IMR-90 (cell line): ENCODE data around the gene MTPN. TPM values are rescaled to one million over a fixed set of nuclear protein-coding genes. Genes with fewer than 3 reads are reported as not detected.

Source experiments
- ATAC-seq: fragments of 200-7000 bp; cut with Tn5 transposase; 2 replicates; pipeline ENCODE4 v1.9.1; 2020; ENCODE audit warnings: low read depth, mild to moderate bottlenecking, moderate library complexity
- BruUV-seq: library from RNA; stranded (reverse); fragments of 400-500 nt; replicated peaks from 2 replicates; lab custom pipeline; 2021; lab: Mats Ljungman, UMichigan
- CTCF ChIA-PET: fragments of 300-600 bp; formaldehyde crosslinking; extraction: SDS; loops from one replicate; lab custom pipeline; 2021; ENCODE audit warnings: antibody characterized with exemption; lab: Yijun Ruan, JAX
- POLR2A ChIA-PET: fragments of 300-600 bp; sonication (Branson Sonifier 250); formaldehyde crosslinking; loops from one replicate; lab custom pipeline; 2022; ENCODE audit warnings: antibody characterized with exemption; ENCODE audit not compliant: unreplicated experiment; lab: Charles Lee
- DNase-seq: peaks from one replicate; pipeline ENCODE4 v3.0.0; 2013
- H2AFZ ChIP-seq: replicated peaks from 2 replicates; pipeline ENCODE3; 2013; ENCODE audit warnings: low read length, mild to moderate bottlenecking; ENCODE audit not compliant: poor library complexity
- H2AK5ac ChIP-seq: 2 replicates; pipeline ENCODE4 v1.6.1; 2013; ENCODE audit warnings: low read depth, low read length, inconsistent platforms
- H2AK9ac ChIP-seq: replicated peaks from 2 replicates; pipeline ENCODE3; 2013; ENCODE audit warnings: mild to moderate bottlenecking, low read depth, low read length, moderate library complexity; ENCODE audit not compliant: poor library complexity
- H2BK120ac ChIP-seq: 2 replicates; pipeline ENCODE4 v1.6.1; 2013; ENCODE audit warnings: low read depth, low read length, inconsistent platforms
- H2BK15ac ChIP-seq: 3 replicates; pipeline ENCODE4 v1.6.1; 2013; ENCODE audit warnings: low read depth, low read length, inconsistent platforms
- H2BK20ac ChIP-seq: 2 replicates; pipeline ENCODE4 v1.6.1; 2013; ENCODE audit warnings: low read depth, mild to moderate bottlenecking, inconsistent platforms, low read length, moderate library complexity
- H2BK5ac ChIP-seq: 2 replicates; pipeline ENCODE4 v1.6.1; 2013; ENCODE audit warnings: mild to moderate bottlenecking, low read depth, low read length, inconsistent platforms; ENCODE audit not compliant: poor library complexity, severe bottlenecking
- H3K14ac ChIP-seq: replicated peaks from 2 replicates; pipeline ENCODE4 v1.6.1; 2013; ENCODE audit warnings: low read depth, low read length, inconsistent platforms
- H3K18ac ChIP-seq: 2 replicates; pipeline ENCODE4 v1.6.1; 2013; ENCODE audit warnings: low read depth, low read length, control low read depth
- H3K23ac ChIP-seq: 2 replicates; pipeline ENCODE4 v1.6.1; 2013; ENCODE audit warnings: low read depth, low read length, inconsistent platforms
- H3K27ac ChIP-seq: 2 replicates; pipeline ENCODE4 v1.5.1; 2013; ENCODE audit warnings: mild to moderate bottlenecking, control low read depth, low read length; ENCODE audit not compliant: insufficient read depth
- H3K27me3 ChIP-seq: 2 replicates; pipeline ENCODE4 v1.6.1; 2013; ENCODE audit warnings: low read length; ENCODE audit not compliant: control insufficient read depth, insufficient read depth
- H3K36me3 ChIP-seq: 2 replicates; pipeline ENCODE4 v1.6.1; 2013; ENCODE audit warnings: low read length, mixed read lengths; ENCODE audit not compliant: control insufficient read depth, insufficient read depth
- H3K4ac ChIP-seq: 2 replicates; pipeline ENCODE4 v1.6.1; 2013; ENCODE audit warnings: low read depth, low read length, inconsistent platforms
- H3K4me1 ChIP-seq: 2 replicates; pipeline ENCODE4 v1.6.1; 2013; ENCODE audit warnings: low read length, mixed read lengths; ENCODE audit not compliant: control insufficient read depth, insufficient read depth
- H3K4me2 ChIP-seq: 2 replicates; pipeline ENCODE4 v1.6.1; 2013; ENCODE audit warnings: low read depth, mild to moderate bottlenecking, control low read depth, low read length, moderate library complexity
- H3K4me3 ChIP-seq: 2 replicates; pipeline ENCODE4 v1.5.1; 2013; ENCODE audit warnings: low read depth, mild to moderate bottlenecking, control low read depth, low read length, moderate library complexity; ENCODE audit not compliant: insufficient read depth
- H3K56ac ChIP-seq: 2 replicates; pipeline ENCODE4 v1.6.1; 2013; ENCODE audit warnings: low read length, inconsistent platforms; ENCODE audit not compliant: insufficient read depth; ENCODE audit errors: extremely low read depth
- H3K79me1 ChIP-seq, 2 experiments: 2 replicates each; pipeline ENCODE4 v1.6.1; 2013; ENCODE audit warnings: low read length in 2 of 2, inconsistent platforms in 1 of 2, low read depth in 1 of 2
- H3K9ac ChIP-seq: 2 replicates; pipeline ENCODE4 v1.6.1; 2013; ENCODE audit warnings: low read depth, low read length, control low read depth
- H3K9me1 ChIP-seq: 2 replicates; pipeline ENCODE4 v1.6.1; 2013; ENCODE audit warnings: low read length, inconsistent platforms; ENCODE audit not compliant: insufficient read depth
- H3K9me3 ChIP-seq: 2 replicates; pipeline ENCODE4 v1.6.1; 2013; ENCODE audit warnings: low read length; ENCODE audit not compliant: control insufficient read depth, insufficient read depth
- H4K20me1 ChIP-seq: 2 replicates; pipeline ENCODE4 v1.6.1; 2013; ENCODE audit warnings: low read length, inconsistent platforms; ENCODE audit not compliant: insufficient read depth
- H4K5ac ChIP-seq: 2 replicates; pipeline ENCODE4 v1.6.1; 2013; ENCODE audit warnings: mild to moderate bottlenecking, low read depth, low read length, control low read depth
- H4K8ac ChIP-seq, 2 experiments: 2 replicates each; pipeline ENCODE4 v1.6.1; 2013; ENCODE audit warnings: low read depth in 2 of 2, low read length in 2 of 2, control low read depth in 1 of 2, inconsistent platforms in 1 of 2
- H4K91ac ChIP-seq: 2 replicates; pipeline ENCODE4 v1.6.1; 2013; ENCODE audit warnings: low read depth, low read length, inconsistent platforms; ENCODE audit not compliant: insufficient read depth
- FOS ChIP-seq: fragments of 150-350 bp; IDR thresholded peaks from 2 replicates; pipeline ENCODE4 v1.6.1; 2016; ENCODE audit warnings: low read depth, low read length
- MXI1 ChIP-seq: IDR thresholded peaks from 2 replicates; pipeline ENCODE4 v1.6.1; 2012; ENCODE audit warnings: low read depth, mild to moderate bottlenecking, low read length, moderate library complexity, borderline replicate concordance
- NFE2L2 ChIP-seq: fragments of 150-350 bp; IDR thresholded peaks from 2 replicates; pipeline ENCODE4 v1.6.1; 2016; ENCODE audit warnings: low read depth, mild to moderate bottlenecking, low read length
- POLR2A ChIP-seq: IDR thresholded peaks from 2 replicates; pipeline ENCODE4 v1.6.1; 2012; ENCODE audit warnings: mild to moderate bottlenecking, low read depth, low read length
- RAD21 ChIP-seq: IDR thresholded peaks from 2 replicates; pipeline ENCODE4 v1.6.1; 2012; ENCODE audit warnings: low read length, improper control_type of control experiment
- SMC3 ChIP-seq: fragments of 150-350 bp; IDR thresholded peaks from 2 replicates; pipeline ENCODE4 v1.6.1; 2016; ENCODE audit warnings: low read depth, mild to moderate bottlenecking, antibody characterized with exemption, low read length, moderate library complexity
- WGBS, 2 experiments: methylation state at CpG; one replicate each; pipeline versions ENCODE4 v1.1.5 to v1.1.7; 2013; ENCODE audit warnings: missing lambda C conversion rate in 2 of 2; ENCODE audit not compliant: insufficient read length in 1 of 2; ENCODE audit errors: extremely low coverage in 2 of 2; 5-methylcytosine and 5-hydroxymethylcytosine counted together
- dilution Hi-C: fragments of 300-500 bp; cut with HindIII; formaldehyde crosslinking; loops from one replicate; pipeline ENCODE4 v1.14.3; 2018; ENCODE audit warnings: low sequenced_read_pairs; ENCODE audit not compliant: unreplicated experiment
- in situ Hi-C: fragments of 300-500 bp; cut with MboI; formaldehyde crosslinking; loops from 3 replicates; pipeline ENCODE4 v1.14.3; 2019; ENCODE audit warnings: low sequenced_read_pairs, inconsistent platforms, mixed read lengths
- intact Hi-C: fragments of 100-400 bp; cut with micrococcal nuclease; formaldehyde crosslinking; loops from 2 replicates; pipeline ENCODE4 v1.10.0; 2022
- polyA plus RNA-seq, 3 experiments: library from polyadenylated mRNA; depleted of rRNA; stranded (reverse); fragments of >200 nt; gene quantifications; 2 replicates each; pipeline ENCODE4 v1.2.3, GENCODE V29; 2012; ENCODE audit warnings: low replicate concordance in 1 of 3
- total RNA-seq: library from RNA; depleted of rRNA; stranded (reverse); fragments of >200 nt; gene quantifications from 2 replicates; pipeline ENCODE4 v1.2.3, GENCODE V29; 2012
- TF ChIP-seq, protein P1 (sequence below): conservative IDR thresholded peaks from 2 replicates; pipeline ENCODE4 v1.5.1; 2012; ENCODE audit warnings: mild to moderate bottlenecking, low read depth, low read length, improper control_type of control experiment
- TF ChIP-seq, protein P2 (sequence below): fragments of 150-350 bp; IDR thresholded peaks from 2 replicates; pipeline ENCODE4 v1.6.1; 2017; ENCODE audit warnings: mild to moderate bottlenecking, antibody characterized with exemption, low read length, low read depth

The MTPN gene
- total and polyA plus RNA-seq, 2 of the 4 experiments (the other 2 are of a cell fraction): 58.8 to 94.4 TPM

DNA sequence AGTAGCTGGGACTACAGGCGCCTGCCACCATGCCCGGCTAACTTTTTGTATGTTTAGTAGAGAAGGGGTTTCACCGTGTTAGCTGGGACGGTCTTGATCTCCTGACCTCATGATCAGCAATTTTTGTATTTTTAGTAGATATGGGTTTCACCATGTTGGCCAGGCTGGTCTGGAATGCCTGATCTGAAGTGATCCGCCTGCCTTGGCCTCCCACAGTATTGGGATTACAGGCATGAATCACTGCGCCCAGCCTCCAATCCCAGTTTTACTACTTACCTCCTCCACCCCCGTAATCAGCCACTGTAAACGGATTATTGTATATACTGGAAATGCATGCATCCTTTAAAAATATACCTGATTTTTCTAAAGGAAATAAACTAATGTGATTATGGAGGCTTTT lies 35.1 kb upstream of the MTPN start:
- H2AK9ac ChIP-seq: no peak overlapping the region
- ChIA-PET CTCF (no interaction called here), POLR2A (no interaction called here)
- H4K91ac ChIP-seq: no peak overlapping the region
- in situ Hi-C loops (loop anchor here (25.0 kb wide), 1 partner anchor 750 kb away; no protein-coding TSS in a partner anchor), dilution Hi-C loops (no loop called here), intact Hi-C loops (no loop called here)
- no peaks in the 10 kb centered on the region for H4K20me1 ChIP-seq
- H3K56ac ChIP-seq: no peak overlapping the region
- no peaks in the 10 kb centered on the region for H3K4me1 ChIP-seq
- no peak overlapping the region for H3K18ac ChIP-seq
- H4K8ac ChIP-seq: no peak overlapping the region
- H2BK20ac ChIP-seq: no peak overlapping the region
- no peak overlapping the region for H3K9ac ChIP-seq
- no CpG with 5 or more reads among the region's 8 CpGs for WGBS, 2 experiments
- no peak overlapping the region for H3K27ac ChIP-seq
- H3K14ac ChIP-seq: no peak overlapping the region
- no peak overlapping the region for H2BK5ac ChIP-seq
- no peak overlapping the region for H3K4me2 ChIP-seq
- no peak overlapping the region for H4K5ac ChIP-seq
- no peak overlapping the region for H3K23ac ChIP-seq
- no peak overlapping the region for H3K4me3 ChIP-seq
- H3K9me3 ChIP-seq: no peaks in the 10 kb centered on the region
- no peak overlapping the region for H2BK15ac ChIP-seq
- no peaks in the 10 kb centered on the region for H3K36me3 ChIP-seq
- DNase-seq (no peak), ATAC-seq (no peak)
- H3K4ac ChIP-seq: no peak overlapping the region
- no peak overlapping the region for H2AFZ ChIP-seq
- no peak overlapping the region for H2AK5ac ChIP-seq
- H3K9me1 ChIP-seq: no peaks in the 10 kb centered on the region
- H2BK120ac ChIP-seq: no peak overlapping the region
- TF ChIP-seq, protein P1, sequence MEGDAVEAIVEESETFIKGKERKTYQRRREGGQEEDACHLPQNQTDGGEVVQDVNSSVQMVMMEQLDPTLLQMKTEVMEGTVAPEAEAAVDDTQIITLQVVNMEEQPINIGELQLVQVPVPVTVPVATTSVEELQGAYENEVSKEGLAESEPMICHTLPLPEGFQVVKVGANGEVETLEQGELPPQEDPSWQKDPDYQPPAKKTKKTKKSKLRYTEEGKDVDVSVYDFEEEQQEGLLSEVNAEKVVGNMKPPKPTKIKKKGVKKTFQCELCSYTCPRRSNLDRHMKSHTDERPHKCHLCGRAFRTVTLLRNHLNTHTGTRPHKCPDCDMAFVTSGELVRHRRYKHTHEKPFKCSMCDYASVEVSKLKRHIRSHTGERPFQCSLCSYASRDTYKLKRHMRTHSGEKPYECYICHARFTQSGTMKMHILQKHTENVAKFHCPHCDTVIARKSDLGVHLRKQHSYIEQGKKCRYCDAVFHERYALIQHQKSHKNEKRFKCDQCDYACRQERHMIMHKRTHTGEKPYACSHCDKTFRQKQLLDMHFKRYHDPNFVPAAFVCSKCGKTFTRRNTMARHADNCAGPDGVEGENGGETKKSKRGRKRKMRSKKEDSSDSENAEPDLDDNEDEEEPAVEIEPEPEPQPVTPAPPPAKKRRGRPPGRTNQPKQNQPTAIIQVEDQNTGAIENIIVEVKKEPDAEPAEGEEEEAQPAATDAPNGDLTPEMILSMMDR: no peak
- TF ChIP-seq MXI1 (no peak), RAD21 (no peak), FOS (no peak), NFE2L2 (no peak), SMC3 (no peak), POLR2A (no peak)
- TF ChIP-seq, protein P2, sequence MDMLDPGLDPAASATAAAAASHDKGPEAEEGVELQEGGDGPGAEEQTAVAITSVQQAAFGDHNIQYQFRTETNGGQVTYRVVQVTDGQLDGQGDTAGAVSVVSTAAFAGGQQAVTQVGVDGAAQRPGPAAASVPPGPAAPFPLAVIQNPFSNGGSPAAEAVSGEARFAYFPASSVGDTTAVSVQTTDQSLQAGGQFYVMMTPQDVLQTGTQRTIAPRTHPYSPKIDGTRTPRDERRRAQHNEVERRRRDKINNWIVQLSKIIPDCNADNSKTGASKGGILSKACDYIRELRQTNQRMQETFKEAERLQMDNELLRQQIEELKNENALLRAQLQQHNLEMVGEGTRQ: no peak
- BruUV-seq: no TSS peak
- H3K79me1 ChIP-seq: no peaks in the 10 kb centered on the region
- peaks cover 2% of the 10 kb centered on the region for H3K27me3 ChIP-seq
